GM18499 (cell line): Measurements from ENCODE around the gene CPLX3.

Experiments
- ATAC-seq: cut with Tn5 transposase; IDR thresholded peaks from one replicate; pipeline ENCODE4 v1.9.1; 2021; ENCODE audit warnings: moderate number of reproducible peaks; ENCODE audit not compliant: insufficient read depth, unreplicated experiment

Gene CPLX3

DNA sequence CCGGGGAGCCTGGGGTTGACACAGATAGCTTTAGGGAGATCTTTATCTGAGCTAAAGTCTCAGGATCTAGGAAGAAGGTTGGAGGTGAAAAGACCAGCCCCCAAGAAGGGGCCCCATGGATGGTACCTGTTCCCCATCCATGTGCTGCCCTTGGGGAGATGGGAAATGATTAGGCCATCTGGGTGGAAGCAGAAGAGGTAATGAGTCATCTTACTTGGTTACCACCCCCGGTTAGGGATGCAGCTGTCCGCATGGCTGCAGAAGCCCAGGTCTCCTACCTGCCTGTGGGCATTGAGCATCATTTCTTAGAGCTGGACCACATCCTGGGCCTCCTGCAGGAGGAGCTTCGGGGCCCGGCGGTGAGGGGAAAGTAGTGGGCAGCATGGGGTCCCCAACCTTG, 3.1 kb upstream of the CPLX3 start:
- no peak for ATAC-seq

GRCh38 chr15:74824976-74825375, 1.5 kb upstream of the CPLX3 start:
- ATAC-seq, result no peak

DNA sequence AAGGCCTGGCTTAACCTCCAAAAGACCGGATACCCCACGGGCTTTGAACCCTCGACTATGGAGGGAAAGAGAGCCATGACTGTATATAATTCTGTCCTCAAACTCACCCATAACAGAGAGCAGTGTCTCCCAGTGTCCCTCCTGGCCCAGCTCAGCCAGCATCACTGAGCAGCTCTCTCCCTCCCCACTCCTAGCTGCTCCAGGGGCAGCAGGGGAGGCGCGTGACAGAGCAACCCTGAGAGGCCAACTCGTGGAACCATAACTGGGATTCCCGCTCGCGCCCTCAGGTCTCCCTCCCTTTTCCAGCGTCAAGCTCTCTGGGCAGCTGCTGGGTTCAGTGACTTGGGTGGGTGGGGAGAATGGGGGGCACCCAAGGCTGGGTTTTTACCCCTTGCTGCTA, 561 bp upstream of the CPLX3 start:
- ATAC-seq, result no peak

DNA sequence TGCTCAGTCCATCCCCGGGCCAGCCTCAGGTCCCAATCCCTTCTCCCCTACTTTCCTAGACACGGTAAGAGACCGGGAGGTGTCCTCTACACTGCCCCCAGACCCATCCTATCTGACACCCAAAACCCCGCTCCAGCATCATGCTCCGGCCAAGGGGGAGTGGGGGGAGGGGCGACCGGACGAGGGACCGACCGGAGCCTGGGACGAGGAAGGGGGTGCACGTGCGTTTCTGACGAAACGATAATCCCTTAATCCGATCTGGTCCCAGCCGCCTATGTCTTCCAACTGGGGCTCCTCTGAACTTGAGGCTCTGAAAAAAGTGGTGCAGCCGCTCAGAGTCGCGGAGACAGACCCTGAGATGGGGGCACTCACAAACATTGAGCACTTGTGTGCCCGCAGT, 494 bp downstream of the CPLX3 start:
- no peak for ATAC-seq

DNA sequence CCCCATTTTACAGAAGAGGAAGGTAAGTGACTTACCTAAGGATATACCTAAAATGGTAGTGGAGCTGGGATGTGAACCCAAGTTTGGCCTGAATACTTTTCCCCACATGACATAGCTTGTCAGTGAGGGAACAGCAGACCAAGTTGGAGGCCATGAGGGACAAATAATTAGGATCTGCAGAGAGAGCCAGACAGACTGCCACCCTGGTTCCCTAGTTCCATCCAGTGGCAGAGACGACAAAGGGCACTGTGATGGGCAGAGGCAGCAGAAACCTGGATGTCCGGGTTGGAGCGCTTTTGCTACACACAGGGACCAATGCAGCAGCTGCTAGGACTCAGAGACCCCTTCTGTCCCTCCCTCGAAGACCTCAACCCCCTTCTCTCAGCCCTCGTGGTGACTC, 1.2 kb downstream of the CPLX3 start:
- ATAC-seq, result no peak

DNA sequence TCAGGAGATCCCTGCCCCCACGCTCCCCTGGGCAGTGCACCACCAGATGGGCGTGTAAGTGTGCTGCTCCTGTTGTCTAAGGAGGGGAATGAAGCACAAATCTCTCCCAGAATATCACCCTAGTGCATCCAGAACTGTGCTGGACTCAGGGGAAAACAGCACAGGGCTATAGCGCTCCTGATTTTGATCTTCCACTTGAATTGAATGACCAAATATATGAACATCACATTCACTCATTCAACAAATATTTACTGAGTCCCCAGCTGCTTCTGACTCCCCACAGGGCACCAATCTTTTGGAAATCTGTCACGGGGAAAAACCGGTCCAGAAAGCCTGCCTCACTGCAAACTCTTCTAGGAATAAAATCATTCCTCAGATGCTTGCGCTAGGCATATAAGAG, 2.4 kb downstream of the CPLX3 start:
- no peak for ATAC-seq

GRCh38 chr15:74829486-74829885, 3.1 kb downstream of the CPLX3 start:
- no peak for ATAC-seq

GRCh38 chr15:74829991-74830390, 3.6 kb downstream of the CPLX3 start:
- ATAC-seq, result no peak

- no peak for ATAC-seq
Observed at GRCh38 chr15:74830868-74831267, 4.4 kb downstream of the CPLX3 start.

- ATAC-seq, result no peak
Observed at GRCh38 chr15:74831813-74832495, 5.5 kb downstream of the CPLX3 start.

- no peak for ATAC-seq
Observed at GRCh38 chr15:74832826-74833225, 6.4 kb downstream of the CPLX3 start.

DNA sequence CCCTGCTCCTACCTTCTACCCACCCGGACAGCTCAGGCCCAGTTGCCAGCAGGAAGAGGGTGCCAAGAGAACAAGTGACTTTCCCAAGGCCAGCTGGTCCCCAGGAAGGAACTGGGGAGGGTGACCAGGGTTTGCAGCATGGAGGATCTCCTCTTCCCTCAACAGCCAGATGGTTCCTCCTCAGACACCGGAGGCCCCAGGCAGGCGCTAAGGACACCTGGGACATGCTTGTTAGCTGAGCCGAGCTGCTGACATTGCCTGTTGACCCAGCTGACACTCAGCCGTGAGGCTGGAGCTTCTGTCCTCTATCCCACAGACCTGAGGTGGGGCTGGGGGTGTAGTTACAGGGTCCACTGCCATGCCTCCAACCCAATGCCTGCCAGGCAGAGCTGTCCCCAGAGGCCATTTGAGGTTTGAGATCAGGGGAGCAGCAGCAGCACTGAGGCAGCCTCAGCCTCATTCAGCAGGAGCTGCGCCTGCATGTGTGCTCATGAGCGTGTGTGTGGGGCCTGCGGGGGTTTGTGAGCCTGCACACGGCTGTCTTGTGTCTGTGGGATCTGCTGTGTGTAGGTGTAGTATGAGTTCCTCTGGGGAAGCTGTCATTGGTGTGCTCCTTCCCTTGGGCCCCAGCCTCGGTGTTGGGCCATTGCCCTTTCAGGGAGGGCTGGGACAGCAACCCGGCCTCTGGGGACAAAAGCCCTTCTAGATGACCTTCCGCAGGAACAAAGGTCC, 7.1 kb downstream of the CPLX3 start:
- ATAC-seq, result no peak

DNA sequence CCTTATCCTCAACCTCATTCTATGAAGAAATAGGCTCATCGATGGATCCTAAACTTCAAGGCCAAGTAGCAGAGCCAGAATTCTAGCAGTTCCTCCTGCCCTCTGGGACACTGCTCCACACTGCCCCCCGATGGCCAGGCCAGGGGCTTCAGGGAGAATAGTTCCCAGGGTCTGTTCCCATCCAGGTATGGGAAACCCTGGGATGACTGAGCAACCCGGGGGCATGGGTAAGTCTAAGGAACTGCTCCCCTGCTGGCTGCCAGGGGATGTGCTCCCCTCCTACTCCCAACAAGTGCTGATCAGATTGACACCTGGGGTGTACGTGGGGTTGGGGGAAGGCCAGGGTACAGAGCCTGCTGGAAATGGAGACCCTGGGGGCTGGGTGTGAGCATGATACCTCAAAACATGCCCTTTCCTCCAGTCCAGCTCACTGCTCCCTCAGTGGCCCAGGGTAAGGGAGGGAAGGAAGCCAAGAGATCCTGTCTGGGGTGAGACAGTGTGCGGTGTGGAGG, 8.9 kb downstream of the CPLX3 start:
- ATAC-seq, result no peak

DNA sequence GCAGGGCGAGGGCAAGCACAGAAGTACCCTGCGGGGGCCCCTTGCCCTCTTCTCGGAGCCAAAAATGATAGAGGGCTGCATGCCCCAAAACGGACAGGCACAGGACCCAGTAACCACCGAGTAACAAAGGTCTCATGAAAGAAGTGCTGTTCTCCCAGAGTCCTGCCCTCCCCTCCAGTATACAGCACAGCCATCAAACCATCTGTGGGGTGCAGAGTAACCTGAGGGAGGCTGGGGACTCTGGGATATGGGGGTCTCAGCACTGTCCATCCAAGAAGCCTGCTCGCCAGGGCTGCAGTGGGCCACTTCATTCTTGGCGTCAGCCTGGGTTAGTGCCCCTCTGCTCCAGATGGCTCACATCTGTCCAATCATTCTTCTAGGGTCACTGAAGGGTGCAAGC, 10.4 kb downstream of the CPLX3 start:
- ATAC-seq, result no peak

DNA sequence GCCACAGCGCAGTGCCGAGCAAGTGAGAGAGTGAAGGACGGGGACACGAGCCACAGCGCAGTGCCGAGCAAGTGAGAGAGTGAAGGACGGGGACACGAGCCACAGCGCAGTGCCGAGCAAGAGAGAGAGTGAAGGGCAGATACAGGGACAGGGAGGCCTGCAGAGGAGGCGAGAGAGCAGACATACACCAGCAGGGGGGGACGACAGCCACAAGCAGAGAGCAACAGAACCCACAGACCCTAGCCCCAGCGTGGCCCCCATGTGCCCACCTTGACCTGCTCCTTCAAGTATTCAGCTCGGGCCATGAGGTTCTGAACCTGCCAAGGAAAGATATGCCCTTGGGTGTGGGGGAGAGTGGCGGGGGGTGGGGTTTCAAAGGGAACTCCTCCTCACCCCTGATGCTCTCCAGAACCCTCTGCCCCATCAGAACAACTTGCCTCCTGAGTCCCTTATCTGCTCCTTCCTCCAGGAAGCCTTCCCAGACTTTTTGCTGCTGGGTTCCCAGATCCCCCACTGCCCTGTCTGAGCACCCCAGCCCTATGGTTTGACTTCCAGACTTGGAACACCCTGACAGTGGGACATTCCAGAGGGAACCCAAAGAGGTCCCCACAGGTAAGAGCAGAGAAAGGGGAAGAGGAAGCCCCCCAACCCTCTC, 11.2 kb downstream of the CPLX3 start:
- ATAC-seq, result no peak

DNA sequence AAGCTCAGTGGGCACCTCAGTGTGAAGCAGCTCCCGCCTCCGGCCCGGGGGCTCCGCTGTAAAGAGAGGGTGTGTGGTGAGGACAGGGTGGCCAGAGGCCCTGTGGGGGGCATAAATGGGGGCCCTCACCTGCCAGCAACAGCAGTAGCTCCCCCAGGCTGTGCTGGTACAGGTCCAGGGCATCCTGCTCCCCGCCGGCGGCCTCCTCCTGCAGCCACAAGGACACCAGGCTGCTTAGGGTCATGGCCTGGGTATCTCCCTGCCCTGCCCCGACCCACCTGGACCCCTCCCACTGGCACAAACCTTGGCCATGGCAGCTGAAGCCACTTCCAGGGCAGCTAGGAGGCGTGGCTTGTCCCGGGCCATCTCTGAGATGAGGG, 11.7 kb downstream of the CPLX3 start:
- ATAC-seq, result no peak

DNA sequence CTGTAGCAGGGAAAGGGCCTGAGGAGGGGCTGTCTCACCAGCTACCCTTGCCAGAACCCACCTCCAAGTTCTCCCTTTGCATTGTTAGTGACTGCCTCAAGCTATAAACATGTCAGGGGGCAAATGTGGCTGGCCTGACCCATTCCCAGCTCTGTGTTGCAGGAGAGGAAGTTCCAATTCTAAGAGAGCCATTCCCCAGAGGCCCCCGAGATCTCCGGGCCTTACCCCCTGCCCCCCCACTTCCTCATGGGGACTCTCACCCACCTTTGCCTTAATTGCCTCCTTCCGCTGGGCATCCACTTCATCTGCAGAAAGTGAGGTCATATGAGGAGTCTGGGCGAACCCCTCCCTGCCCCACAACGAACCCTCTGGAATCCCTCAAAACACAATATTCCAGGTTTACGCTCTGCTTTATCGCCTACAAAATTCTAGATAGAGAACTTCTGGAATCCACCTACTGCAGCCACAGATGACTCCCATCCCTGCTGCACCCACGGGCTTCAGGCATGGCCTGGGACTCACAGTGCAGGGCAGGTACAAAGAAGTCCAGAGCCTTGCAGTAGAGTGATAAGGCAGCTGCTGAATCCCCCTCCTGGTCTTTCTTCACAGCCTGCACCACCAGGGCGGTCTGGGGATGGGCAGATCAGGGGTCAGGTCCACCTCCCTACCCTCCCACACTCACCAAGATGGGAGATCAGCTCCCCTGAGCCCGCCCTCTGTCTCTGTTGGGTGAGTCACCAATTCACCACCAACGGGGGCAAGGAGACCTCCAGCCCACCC, 12.5 kb downstream of the CPLX3 start:
- ATAC-seq, result no peak

- ATAC-seq, result no peak
Observed at GRCh38 chr15:74839526-74840395, 13.3 kb downstream of the CPLX3 start.

- no peak for ATAC-seq
Observed at GRCh38 chr15:74840851-74841775, 14.7 kb downstream of the CPLX3 start.
